Activated T-cell treated with anti-CD3 and anti-CD28 coated beads, Interleukin-2, amount 50 U/mL, for 48 hours (primary cell): Measurements from ENCODE around the gene MANF.

Source experiments
- DNase-seq, 2 experiments: peaks; one replicate each; pipeline ENCODE4 v3.0.0-alpha.2; 2020

Gene MANF

GRCh38 chr3:51390246-51391074, 5.4 kb downstream of the MANF start:
- no peak for DNase-seq

- peak; percentile 98 to 99 for DNase-seq
Observed at GRCh38 chr3:51391075-51391565, 6.0 kb downstream of the MANF start, which contains the start of gene RBM15B. Gene RBM15B (plus strand): TSS chr3:51391285. CDS start chr3:51391400, 115 bp downstream.

DNA sequence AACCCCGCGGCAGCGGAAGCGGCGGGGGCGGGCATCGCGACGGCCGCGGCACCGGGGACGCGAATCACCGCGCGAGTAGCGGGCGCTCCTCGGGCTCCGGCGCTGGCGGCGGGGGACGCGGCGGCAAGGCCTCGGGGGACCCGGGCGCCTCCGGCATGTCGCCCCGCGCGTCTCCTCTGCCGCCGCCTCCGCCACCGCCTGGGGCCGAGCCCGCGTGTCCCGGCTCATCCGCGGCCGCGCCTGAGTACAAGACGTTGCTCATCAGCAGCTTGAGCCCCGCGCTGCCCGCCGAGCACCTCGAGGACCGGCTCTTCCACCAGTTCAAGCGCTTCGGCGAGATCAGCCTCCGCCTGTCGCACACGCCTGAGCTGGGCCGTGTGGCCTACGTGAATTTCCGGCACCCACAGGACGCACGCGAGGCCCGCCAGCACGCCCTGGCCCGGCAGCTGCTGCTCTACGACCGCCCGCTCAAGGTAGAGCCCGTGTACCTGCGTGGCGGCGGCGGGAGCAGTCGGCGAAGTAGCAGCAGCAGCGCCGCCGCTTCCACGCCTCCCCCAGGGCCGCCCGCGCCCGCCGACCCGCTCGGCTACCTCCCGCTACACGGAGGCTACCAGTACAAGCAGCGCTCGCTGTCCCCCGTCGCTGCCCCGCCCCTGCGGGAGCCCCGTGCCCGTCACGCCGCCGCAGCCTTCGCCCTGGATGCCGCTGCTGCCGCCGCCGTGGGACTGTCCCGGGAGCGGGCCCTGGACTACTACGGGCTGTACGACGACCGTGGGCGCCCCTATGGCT, 6.7 kb downstream of the MANF start:
- peak; percentile 52 to 65 for DNase-seq

- DNase-seq, result no peak
Observed at GRCh38 chr3:51392355-51393133, 7.5 kb downstream of the MANF start.

DNA sequence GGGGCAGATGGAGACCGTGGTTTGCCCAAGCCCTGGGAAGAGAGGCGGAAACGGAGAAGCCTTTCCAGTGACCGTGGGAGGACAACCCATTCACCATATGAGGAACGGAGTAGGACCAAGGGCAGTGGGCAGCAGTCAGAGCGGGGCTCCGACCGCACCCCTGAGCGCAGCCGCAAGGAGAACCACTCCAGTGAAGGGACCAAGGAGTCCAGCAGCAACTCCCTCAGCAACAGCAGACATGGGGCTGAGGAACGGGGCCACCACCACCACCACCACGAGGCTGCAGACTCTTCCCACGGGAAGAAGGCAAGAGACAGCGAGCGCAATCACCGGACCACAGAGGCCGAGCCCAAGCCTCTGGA, 8.0 kb downstream of the MANF start:
- DNase-seq, result no peak

DNA sequence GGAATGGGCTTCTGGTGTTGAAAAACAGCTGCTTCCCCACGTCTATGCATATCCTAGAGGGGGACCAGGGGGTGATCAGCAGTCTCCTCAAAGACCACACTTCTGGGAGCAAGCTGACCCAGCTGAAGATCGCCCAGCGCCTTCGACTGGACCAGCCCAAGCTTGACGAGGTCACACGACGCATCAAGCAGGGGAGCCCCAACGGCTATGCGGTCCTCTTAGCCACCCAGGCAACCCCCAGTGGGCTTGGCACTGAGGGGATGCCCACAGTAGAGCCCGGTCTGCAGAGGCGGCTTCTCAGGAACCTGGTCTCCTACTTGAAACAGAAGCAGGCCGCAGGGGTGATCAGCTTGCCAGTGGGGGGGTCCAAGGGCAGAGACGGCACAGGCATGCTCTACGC, 8.5 kb downstream of the MANF start:
- peak in 1 of 2 experiments; percentile 23 for DNase-seq

GRCh38 chr3:51394541-51394940, 9.4 kb downstream of the MANF start:
- DNase-seq, result peak in 1 of 2 experiments; percentile 27

GRCh38 chr3:51395493-51396213, 10.6 kb downstream of the MANF start:
- DNase-seq, result peak in 1 of 2 experiments; percentile 20

GRCh38 chr3:51396401-51396800, 11.3 kb downstream of the MANF start:
- DNase-seq, result no peak

DNA sequence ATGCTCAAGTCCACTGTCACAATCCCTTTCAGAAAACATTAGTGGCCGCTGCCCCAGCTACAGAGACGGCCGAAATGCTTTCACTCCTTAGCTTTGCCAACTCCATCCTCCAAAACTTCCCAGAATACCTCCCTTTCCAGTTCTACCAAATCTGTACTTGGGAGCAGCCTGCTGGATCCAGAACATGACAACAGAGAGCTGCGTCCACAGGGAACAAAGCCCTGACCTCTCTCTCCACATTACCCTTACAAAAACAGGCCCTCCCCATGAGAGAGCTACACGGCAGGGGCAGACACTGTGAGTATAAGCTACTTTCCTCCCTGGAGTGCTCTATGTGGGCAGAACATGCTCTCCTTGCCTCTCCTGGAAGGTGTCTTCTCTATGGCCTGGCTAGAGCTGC, 12.3 kb downstream of the MANF start:
- DNase-seq, result no peak

- DNase-seq, result no peak
Observed at GRCh38 chr3:51398595-51399310, 13.7 kb downstream of the MANF start.

- DNase-seq, result no peak
Observed at GRCh38 chr3:51400166-51400565, 15.1 kb downstream of the MANF start.

GRCh38 chr3:51401735-51402134, 16.6 kb downstream of the MANF start:
- no peak for DNase-seq

DNA sequence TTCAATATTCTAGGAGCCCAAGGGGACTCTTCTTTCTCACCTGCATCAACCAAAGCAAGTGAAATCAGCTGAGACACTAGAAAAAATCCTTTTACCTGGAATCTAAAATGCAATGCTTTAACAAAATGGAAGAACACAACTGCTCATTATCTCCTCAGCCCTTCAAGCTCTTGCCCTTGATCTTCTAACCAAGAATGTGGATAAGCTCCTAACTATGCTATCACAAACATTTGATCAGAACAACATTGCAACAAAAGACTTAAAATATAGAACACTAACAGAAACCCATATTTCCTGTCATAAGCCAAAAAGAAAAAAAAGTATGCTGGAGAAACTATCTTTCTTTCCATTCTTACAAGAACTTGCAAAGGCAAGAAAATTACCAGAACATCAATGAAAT, 18.6 kb downstream of the MANF start:
- DNase-seq, result no peak

- DNase-seq, result no peak
Observed at GRCh38 chr3:51408021-51408420, 22.9 kb downstream of the MANF start.

DNA sequence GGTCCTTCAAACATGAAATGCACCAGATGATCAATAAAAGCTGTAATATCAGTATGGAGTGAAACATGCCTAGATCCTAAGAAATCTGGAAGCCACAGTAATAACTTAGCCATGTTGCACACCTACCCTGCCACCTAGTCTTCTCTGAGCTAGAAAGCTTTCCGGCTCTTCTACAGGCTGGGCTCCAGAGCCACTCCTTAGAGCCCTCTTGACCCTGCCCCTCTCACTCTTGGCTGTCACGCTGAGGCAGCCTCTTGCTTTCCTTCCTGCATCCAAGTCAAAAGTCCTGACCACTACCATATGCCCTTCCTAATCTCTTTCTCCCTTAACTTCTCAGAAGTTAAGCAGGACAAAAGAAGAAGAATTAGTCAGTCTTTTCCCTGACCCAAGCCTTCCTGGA, 23.7 kb downstream of the MANF start:
- DNase-seq, result no peak

- no peak for DNase-seq
Observed at GRCh38 chr3:51422211-51422610, 37.1 kb downstream of the MANF start.

DNA sequence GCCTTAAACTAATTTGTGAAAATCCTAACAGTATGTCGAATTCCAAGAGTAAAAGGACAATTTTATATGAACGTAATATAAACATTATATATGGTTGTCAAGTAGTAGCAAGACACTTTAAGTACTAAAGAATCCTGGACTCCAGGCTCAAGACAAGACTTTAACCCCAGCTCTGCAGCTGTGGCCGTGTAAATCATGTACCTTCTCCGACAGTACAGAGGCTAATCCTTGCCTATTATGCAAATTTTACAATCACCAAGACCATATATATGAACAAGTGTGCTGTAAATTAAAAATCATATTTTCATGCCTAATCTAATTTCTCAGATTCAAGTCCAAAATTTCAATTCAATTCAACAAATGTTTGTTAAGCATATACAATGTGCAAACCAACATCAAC, 41.8 kb downstream of the MANF start:
- DNase-seq, result no peak

GRCh38 chr3:51429138-51429537, 44.0 kb downstream of the MANF start:
- DNase-seq, result no peak

DNA sequence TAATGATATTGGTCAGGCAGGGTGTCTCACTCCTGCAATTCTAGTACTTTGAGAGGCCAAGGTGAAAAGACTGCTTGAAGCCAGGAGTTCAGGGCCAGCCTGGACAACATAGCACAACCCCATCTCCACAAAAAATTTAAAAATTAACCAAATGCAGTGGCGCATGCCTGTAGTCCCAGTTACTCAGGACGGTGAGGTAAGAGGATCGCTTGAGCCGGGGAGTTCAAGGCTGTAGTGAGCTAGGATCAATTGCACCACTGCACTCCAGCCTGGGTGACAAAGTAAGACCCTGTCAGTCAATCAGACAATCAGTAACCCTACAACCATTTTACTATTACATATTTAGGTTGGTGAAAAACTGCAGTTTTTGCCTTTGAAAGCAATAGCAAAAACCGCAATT, 49.0 kb downstream of the MANF start:
- DNase-seq, result no peak

GRCh38 chr3:51434746-51435327, 49.7 kb downstream of the MANF start:
- peak; percentile 30 to 41 for DNase-seq
